Smooth muscle cell (in vitro differentiated cells): ENCODE measurements around the gene BSN. TPM values are rescaled to one million over a fixed set of nuclear protein-coding genes. Genes with fewer than 3 reads are reported as not detected.

Experiments used
- DNase-seq: peaks from one replicate; lab custom pipeline; 2025; ENCODE audit not compliant: unreplicated experiment; lab: John Stamatoyannopoulos, UW
- H2AFZ ChIP-seq: fragments of 200-600 bp; sonication (generic); 2 replicates; pipeline ENCODE4 v1.6.0; 2016; ENCODE audit warnings: antibody characterized with exemption, low read depth, mild to moderate bottlenecking
- H3F3A ChIP-seq: fragments of 200-600 bp; sonication (generic); 2 replicates; pipeline ENCODE4 v1.6.0; 2017; ENCODE audit warnings: antibody characterized with exemption, low read depth
- H3K27ac ChIP-seq: fragments of 200-600 bp; sonication (generic); 2 replicates; pipeline ENCODE4 v1.5.1; 2016; ENCODE audit warnings: low read depth, mild to moderate bottlenecking
- H3K27me3 ChIP-seq: fragments of 200-600 bp; sonication (generic); 2 replicates; pipeline ENCODE4 v1.6.1; 2016; ENCODE audit warnings: low read depth, mild to moderate bottlenecking
- H3K36me3 ChIP-seq: fragments of 200-600 bp; sonication (generic); 2 replicates; pipeline ENCODE4 v1.5.1; 2016; ENCODE audit warnings: low read depth
- H3K4me1 ChIP-seq: fragments of 200-600 bp; sonication (generic); 2 replicates; pipeline ENCODE4 v1.5.1; 2016; ENCODE audit warnings: low read depth
- H3K4me2 ChIP-seq: fragments of 200-600 bp; sonication (generic); 2 replicates; pipeline ENCODE4 v1.6.0; 2016; ENCODE audit warnings: mild to moderate bottlenecking
- H3K4me3 ChIP-seq: fragments of 200-600 bp; sonication (generic); 2 replicates; pipeline ENCODE4 v1.5.1; 2016; ENCODE audit warnings: mild to moderate bottlenecking
- H3K79me2 ChIP-seq: fragments of 200-600 bp; sonication (generic); 2 replicates; pipeline ENCODE4 v1.6.0; 2016; ENCODE audit warnings: low read depth, mild to moderate bottlenecking
- H3K9ac ChIP-seq: fragments of 200-600 bp; sonication (generic); 2 replicates; pipeline ENCODE4 v1.6.0; 2016; ENCODE audit warnings: low read depth
- H3K9me3 ChIP-seq: fragments of 200-600 bp; sonication (generic); replicated peaks from 2 replicates; pipeline ENCODE4 v1.5.1; 2016; ENCODE audit warnings: low read depth
- H4K20me1 ChIP-seq: fragments of 200-600 bp; sonication (generic); 2 replicates; pipeline ENCODE4 v1.6.0; 2016; ENCODE audit warnings: low read depth
- WGBS: methylation state at CpG from one replicate; pipeline ENCODE4 v1.1.7; 2016; ENCODE audit warnings: low lambda C conversion rate; 5-methylcytosine and 5-hydroxymethylcytosine counted together
- polyA plus RNA-seq: library from polyadenylated mRNA; unstranded; fragments of >200 nt; fragmentation: Nextera tagmentation; extraction: Ambion mirVana; gene quantifications from 2 replicates; pipeline ENCODE4 v1.2.1, GENCODE V29; 2016
- total RNA-seq: library from RNA; depleted of rRNA; stranded (reverse); fragments of >200 nt; gene quantifications from 2 replicates; pipeline ENCODE4 v1.2.3, GENCODE V29; 2014
- TF ChIP-seq, protein P1 (sequence below): fragments of 200-600 bp; sonication (generic); IDR thresholded peaks from 2 replicates; pipeline ENCODE4 v1.5.1; 2017; ENCODE audit warnings: borderline replicate concordance, mild to moderate bottlenecking, antibody characterized with exemption; ENCODE audit not compliant: insufficient read depth, poor library complexity, severe bottlenecking

BSN gene
- total and polyA plus RNA-seq, 2 experiments from 2014 or later, result under 0.01 to 0.07 TPM

DNA sequence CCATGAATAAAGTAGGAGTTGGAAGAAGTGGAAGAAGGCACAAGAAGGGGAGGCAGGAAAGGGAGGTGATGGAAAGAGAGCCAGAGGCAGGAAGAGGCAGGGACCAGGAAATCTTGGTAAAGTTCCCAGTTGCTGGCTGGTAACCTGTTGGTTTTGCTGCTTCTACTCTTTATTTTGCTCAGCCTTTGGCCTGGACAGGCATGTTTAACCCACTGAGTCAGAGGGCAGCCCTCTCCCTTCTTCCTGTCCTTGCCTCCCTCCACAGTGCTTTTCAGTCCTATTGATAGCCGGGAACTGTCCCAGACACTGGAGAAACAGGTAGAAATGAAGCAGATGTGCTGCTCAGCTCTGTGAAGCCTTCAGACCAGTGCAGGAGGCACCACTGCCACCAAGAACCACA, 76.5 kb downstream of the BSN start:
- no peak overlapping the region for H3K4me3 ChIP-seq
- no peaks in the 10 kb centered on the region for H3F3A ChIP-seq
- no peak overlapping the region for H2AFZ ChIP-seq
- H3K27ac ChIP-seq, result no peak overlapping the region
- no peaks in the 10 kb centered on the region for H4K20me1 ChIP-seq
- H3K79me2 ChIP-seq, result no peaks in the 10 kb centered on the region
- no peaks in the 10 kb centered on the region for H3K4me1 ChIP-seq
- no peaks in the 10 kb centered on the region for H3K9me3 ChIP-seq
- WGBS, result 73% methylated on average over 1 of the region's 1 CpG
- H3K9ac ChIP-seq, result no peak overlapping the region
- no peak for DNase-seq
- TF ChIP-seq, protein P1, sequence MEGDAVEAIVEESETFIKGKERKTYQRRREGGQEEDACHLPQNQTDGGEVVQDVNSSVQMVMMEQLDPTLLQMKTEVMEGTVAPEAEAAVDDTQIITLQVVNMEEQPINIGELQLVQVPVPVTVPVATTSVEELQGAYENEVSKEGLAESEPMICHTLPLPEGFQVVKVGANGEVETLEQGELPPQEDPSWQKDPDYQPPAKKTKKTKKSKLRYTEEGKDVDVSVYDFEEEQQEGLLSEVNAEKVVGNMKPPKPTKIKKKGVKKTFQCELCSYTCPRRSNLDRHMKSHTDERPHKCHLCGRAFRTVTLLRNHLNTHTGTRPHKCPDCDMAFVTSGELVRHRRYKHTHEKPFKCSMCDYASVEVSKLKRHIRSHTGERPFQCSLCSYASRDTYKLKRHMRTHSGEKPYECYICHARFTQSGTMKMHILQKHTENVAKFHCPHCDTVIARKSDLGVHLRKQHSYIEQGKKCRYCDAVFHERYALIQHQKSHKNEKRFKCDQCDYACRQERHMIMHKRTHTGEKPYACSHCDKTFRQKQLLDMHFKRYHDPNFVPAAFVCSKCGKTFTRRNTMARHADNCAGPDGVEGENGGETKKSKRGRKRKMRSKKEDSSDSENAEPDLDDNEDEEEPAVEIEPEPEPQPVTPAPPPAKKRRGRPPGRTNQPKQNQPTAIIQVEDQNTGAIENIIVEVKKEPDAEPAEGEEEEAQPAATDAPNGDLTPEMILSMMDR, result no peak
- no peak overlapping the region for H3K4me2 ChIP-seq
- H3K27me3 ChIP-seq, result no peaks in the 10 kb centered on the region
- no peaks in the 10 kb centered on the region for H3K36me3 ChIP-seq

DNA sequence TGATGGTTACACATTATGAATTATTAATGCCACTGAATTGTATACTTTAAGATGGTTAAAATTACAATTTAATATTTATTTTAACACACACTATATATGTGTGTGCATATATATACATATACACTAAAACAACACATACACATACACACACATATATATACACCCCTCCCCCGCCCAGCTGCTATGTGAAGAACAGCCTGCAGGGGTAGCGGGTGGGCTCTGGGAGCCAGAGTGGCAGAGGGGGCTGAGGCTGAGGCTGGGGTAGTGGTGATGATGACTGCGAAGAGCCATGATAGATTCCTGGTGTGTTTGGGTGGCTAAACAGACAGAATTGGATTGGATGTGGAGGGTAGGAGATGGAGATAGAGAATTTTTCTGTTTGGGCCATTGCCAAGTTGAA, 80.5 kb downstream of the BSN start:
- Histone ChIP-seq H3K9ac (no peak overlapping the region), H2AFZ (no peak overlapping the region), H3K27me3 (no peaks in the 10 kb centered on the region), H3K79me2 (no peaks in the 10 kb centered on the region), H3K27ac (no peak overlapping the region), H3K36me3 (no peaks in the 10 kb centered on the region), H3K9me3 (no peaks in the 10 kb centered on the region), H3K4me2 (no peak overlapping the region), H3K4me3 (no peak overlapping the region), H3F3A (no peaks in the 10 kb centered on the region), H3K4me1 (no peaks in the 10 kb centered on the region), H4K20me1 (no peaks in the 10 kb centered on the region)
- DNase-seq, result no peak
- 80% methylated on average over 3 of the region's 3 CpGs for WGBS
- TF ChIP-seq, protein P1, result no peak

DNA sequence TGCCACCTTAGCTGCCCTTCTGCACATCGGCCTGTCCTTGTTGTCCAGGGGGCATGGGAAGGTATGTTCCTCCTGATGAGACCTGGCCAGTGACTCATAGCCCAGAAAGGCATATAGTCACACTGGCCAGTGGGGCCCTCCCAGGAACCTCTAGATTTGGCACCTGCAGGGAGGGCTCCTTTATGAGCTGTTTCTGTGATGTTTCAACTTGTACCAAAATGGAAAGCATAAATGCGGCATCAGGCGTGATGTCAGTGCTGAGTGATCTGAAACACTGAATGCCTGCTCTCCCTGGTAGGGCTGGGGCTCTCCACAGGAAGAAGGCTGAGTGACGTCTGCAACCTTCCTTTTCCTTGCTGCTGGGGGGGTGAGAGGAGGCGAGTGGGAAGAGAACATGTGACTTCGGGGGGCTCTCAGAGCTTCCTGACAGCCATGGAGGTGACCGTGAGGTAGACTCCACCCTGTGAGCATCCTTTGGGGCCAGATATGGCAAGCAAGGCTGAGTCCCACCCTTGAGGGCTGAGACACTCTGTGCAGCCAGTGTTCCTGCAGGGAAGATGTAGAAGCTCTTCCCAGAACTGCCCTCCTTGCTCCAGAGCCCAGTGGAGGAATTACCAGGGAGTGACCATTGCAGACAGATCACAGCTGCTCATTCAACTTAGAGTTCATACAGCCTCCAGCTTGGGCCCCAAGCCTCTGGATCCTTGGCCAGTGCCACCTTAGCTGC, 82.8 kb downstream of the BSN start:
- Histone ChIP-seq H3K27ac (no peak overlapping the region), H3K79me2 (no peaks in the 10 kb centered on the region), H3F3A (no peaks in the 10 kb centered on the region), H3K9me3 (no peaks in the 10 kb centered on the region), H3K4me3 (no peak overlapping the region), H4K20me1 (no peaks in the 10 kb centered on the region), H2AFZ (no peak overlapping the region), H3K27me3 (no peaks in the 10 kb centered on the region), H3K36me3 (no peaks in the 10 kb centered on the region), H3K4me2 (no peak overlapping the region), H3K4me1 (no peaks in the 10 kb centered on the region), H3K9ac (no peak overlapping the region)
- 83% methylated on average over 7 of the region's 7 CpGs for WGBS
- DNase-seq, result no peak
- TF ChIP-seq, protein P1, result no peak

DNA sequence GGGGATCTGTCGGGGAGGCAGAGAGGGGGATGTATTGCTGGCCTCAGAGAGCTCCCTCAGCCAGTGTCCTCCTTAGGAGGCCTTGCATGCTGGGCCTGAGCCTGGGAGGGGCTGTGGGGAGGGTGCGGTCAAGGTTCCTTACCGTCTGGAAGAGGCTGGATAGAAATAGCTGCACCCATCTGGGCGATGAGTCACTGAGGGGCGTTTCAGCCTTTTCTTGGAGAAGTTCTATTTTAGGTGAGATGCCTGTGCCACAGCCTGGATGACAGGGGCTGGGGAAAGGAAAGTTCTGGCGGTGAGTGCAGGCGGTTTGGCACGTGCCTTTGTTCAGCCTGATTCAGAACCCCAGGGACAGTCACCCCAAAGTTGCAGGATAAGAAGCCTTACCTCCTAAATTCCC, 84.2 kb downstream of the BSN start:
- WGBS, result 46% methylated on average over 7 of the region's 8 CpGs
- Histone ChIP-seq H3K27ac (no peak overlapping the region), H3K79me2 (no peaks in the 10 kb centered on the region), H3K4me1 (no peaks in the 10 kb centered on the region), H3K4me3 (no peak overlapping the region), H3K9ac (no peak overlapping the region), H3K9me3 (no peaks in the 10 kb centered on the region), H3F3A (no peaks in the 10 kb centered on the region), H3K27me3 (no peaks in the 10 kb centered on the region), H3K36me3 (no peaks in the 10 kb centered on the region), H4K20me1 (no peaks in the 10 kb centered on the region), H3K4me2 (no peak overlapping the region), H2AFZ (no peak overlapping the region)
- DNase-seq, result no peak
- TF ChIP-seq, protein P1, result no peak
